ENCODE results near the gene SRGAP3. TPM values are rescaled to one million over a fixed set of nuclear protein-coding genes. Genes with fewer than 3 reads are reported as not detected.

The SRGAP3 gene
- total RNA-seq, 2 donors from 2014 or later = 5.7 to 6.1 TPM

DNA sequence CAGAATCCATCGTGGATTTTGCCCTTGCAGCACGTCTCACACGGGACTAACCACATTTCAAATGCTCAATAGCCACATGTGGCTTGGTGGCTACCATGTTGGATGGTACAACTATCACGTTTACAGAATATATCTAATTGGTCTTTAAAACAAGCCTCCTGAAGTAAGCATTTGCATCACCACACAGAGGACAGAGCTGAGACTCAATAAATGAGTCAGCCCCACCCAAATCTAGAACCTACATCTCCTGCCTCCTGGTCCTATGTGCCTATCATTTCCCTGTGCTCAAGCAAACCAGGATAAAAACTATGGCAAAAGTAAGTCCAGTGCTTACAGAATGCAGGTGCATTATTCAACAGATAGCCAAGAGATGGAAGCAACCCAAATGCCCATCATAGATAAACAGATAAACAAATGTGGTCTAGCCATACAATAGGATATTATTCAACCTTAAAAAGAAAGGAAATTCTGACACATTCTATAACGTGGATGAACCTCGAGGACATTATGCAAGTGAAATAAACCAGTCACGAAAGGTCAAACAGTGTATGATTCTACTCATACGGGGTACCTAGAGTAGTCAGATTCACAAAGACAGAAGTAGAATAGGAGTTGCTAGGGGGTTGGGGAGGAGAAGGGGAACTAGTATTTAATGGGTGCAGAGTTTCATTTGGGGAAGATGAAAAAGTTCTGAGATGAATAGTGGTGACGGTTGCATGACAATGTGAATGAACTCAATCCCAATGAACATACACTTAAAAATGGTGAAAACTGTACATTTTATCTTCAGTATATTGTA, 43.9 kb downstream of the SRGAP3 start:
- H3K9ac ChIP-seq (ENCODE audit: low read depth in 2 of 2, low read length in 2 of 2) = no peak overlapping the region
- no peak overlapping the region for H3K4me3 ChIP-seq
- no peaks in the 10 kb centered on the region for H3K36me3 ChIP-seq
- no peak for DNase-seq
- intact Hi-C loops (cut with DNase I) = no loop called here
- no peaks in the 10 kb centered on the region for H3K4me1 ChIP-seq
- H3K27me3 ChIP-seq = no peaks in the 10 kb centered on the region
- H3K27ac ChIP-seq = no peak overlapping the region
- H3K9me3 ChIP-seq = no peaks in the 10 kb centered on the region
- TF ChIP-seq, protein P1, sequence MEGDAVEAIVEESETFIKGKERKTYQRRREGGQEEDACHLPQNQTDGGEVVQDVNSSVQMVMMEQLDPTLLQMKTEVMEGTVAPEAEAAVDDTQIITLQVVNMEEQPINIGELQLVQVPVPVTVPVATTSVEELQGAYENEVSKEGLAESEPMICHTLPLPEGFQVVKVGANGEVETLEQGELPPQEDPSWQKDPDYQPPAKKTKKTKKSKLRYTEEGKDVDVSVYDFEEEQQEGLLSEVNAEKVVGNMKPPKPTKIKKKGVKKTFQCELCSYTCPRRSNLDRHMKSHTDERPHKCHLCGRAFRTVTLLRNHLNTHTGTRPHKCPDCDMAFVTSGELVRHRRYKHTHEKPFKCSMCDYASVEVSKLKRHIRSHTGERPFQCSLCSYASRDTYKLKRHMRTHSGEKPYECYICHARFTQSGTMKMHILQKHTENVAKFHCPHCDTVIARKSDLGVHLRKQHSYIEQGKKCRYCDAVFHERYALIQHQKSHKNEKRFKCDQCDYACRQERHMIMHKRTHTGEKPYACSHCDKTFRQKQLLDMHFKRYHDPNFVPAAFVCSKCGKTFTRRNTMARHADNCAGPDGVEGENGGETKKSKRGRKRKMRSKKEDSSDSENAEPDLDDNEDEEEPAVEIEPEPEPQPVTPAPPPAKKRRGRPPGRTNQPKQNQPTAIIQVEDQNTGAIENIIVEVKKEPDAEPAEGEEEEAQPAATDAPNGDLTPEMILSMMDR (IDR thresholded peaks at IDR 0.05) = no peak

DNA sequence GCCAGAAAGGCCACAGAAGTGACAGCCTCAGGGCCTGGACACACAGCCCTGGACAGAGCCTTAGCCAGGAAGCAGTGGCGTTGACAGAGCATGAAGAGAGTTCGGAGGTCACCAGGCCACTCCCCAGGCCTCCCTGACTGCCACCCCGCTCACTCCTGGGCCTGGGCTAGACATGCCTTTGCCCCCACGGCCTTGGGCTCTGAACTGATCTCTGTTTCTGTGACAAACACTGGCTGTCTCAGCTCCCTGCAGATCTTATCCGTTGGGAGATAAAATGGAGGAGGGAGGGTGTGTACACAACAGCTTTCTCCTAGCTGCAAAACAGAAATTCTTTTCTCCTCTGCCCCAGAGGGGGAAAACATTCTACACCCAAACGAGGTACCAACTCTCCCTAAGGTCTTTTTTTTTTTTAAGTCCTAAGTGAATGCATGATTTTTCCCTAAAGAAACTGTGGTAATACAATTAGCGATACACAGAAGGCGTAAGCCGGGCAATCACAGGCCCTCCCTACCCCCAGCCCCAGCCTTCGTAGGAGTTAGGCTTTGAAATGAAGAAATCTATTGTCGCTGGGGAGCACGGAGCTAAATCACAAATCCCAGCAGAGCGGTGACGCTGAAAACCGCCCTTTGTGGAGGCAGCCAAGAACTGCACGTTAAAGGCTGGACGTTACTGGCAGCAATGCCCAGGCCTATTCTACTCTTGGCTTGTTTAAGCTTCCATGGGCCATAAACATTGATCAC, 45.0 kb downstream of the SRGAP3 start:
- intact Hi-C loops (cut with DNase I) = no loop called here
- no peak overlapping the region for H3K4me3 ChIP-seq
- H3K4me1 ChIP-seq = no peaks in the 10 kb centered on the region
- H3K27ac ChIP-seq = no peak overlapping the region
- no peaks in the 10 kb centered on the region for H3K27me3 ChIP-seq
- no peaks in the 10 kb centered on the region for H3K36me3 ChIP-seq
- TF ChIP-seq, protein P1 (IDR thresholded peaks at IDR 0.05) = no peak
- no peaks in the 10 kb centered on the region for H3K9me3 ChIP-seq
- H3K9ac ChIP-seq (ENCODE audit: low read depth in 2 of 2, low read length in 2 of 2) = no peak overlapping the region
- no peak for DNase-seq

DNA sequence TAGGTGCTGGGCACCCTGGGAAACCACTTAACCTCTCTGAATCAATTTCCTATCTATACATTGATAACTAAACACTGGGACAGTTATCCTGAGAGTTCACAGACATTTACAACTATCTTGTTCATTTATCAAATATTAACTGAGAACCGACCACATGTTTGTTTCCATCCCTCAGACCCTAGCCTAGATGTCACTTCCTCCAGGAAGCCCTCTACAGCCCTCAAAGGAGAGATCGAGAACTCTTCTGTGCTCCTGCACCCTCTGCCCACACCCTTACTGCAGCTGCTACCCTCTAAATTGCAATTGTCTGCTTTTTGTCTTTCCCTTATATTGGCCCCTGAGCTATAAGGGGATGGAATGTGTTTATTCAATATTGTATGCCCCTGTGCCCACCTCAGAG, 46.1 kb downstream of the SRGAP3 start:
- Histone ChIP-seq H3K36me3 (no peaks in the 10 kb centered on the region), H3K27ac (no peak overlapping the region), H3K4me3 (no peak overlapping the region), H3K9ac (ENCODE audit: low read depth in 2 of 2, low read length in 2 of 2) (no peak overlapping the region), H3K27me3 (no peaks in the 10 kb centered on the region), H3K4me1 (no peaks in the 10 kb centered on the region), H3K9me3 (no peaks in the 10 kb centered on the region)
- DNase-seq = no peak
- intact Hi-C loops (cut with DNase I) = no loop called here
- TF ChIP-seq, protein P1 (IDR thresholded peaks at IDR 0.05) = no peak

DNA sequence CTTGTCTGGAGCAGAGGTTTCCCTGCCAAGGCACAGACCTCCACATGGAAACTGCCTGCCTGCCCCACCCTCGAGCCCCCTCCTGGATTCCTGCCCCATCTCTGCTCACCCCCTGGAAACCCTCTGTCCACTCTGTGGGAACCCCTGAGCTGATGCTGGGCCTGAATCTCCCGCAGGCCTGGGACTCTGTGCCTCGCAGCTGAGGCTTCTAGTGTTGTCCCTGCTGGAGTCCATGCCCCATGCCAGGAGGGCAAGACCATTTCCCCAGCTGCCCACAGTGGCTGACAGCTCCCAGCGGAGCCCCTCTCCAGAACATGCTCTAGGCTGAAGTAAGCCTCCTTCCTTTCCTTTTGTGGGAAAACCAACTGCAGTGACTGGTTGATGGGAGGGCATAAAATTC, 46.9 kb downstream of the SRGAP3 start:
- no peak overlapping the region for H3K27ac ChIP-seq
- no peak overlapping the region for H3K9ac ChIP-seq (ENCODE audit: low read depth in 2 of 2, low read length in 2 of 2)
- DNase-seq = no peak
- H3K9me3 ChIP-seq = no peaks in the 10 kb centered on the region
- TF ChIP-seq, protein P1 (IDR thresholded peaks at IDR 0.05) = no peak
- no peaks in the 10 kb centered on the region for H3K27me3 ChIP-seq
- no peaks in the 10 kb centered on the region for H3K4me1 ChIP-seq
- H3K36me3 ChIP-seq = no peaks in the 10 kb centered on the region
- no peak overlapping the region for H3K4me3 ChIP-seq
- intact Hi-C loops (cut with DNase I) = no loop called here

DNA sequence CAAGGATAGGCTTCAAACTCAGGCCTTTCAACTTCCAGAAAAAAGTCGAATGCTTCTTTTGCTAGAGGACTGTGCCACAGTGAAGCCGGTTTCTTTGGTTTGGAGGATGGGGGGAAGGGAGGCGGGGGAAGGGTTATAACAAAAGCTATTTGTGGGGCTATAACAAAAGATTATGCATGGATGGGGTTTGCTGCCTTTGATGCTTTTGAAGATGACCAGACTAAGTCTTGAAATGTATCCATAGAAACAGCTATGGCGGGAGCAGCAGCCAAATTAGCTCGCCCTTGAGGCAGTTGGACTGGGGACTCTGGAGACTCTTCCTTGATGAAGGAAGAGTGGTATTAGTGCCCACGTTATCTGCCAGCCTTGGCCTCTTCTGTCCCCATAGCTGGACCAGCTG, 47.5 kb downstream of the SRGAP3 start:
- no peak for DNase-seq
- Histone ChIP-seq H3K36me3 (no peaks in the 10 kb centered on the region), H3K4me3 (no peak overlapping the region), H3K9me3 (no peaks in the 10 kb centered on the region), H3K9ac (ENCODE audit: low read depth in 2 of 2, low read length in 2 of 2) (no peak overlapping the region), H3K27me3 (no peaks in the 10 kb centered on the region), H3K27ac (no peak overlapping the region), H3K4me1 (no peaks in the 10 kb centered on the region)
- TF ChIP-seq, protein P1 (IDR thresholded peaks at IDR 0.05) = no peak
- intact Hi-C loops (cut with DNase I) = no loop called here

All from colonic mucosa (tissue), 4 donors.